SK-N-SH treated with all-trans-retinoic acid at 6 μM for 48 hours (cell line): ENCODE measurements around the gene DDX19B.

Experiments used
- ATAC-seq: fragments of 200-7000 bp; cut with Tn5 transposase; 3 replicates; pipeline ENCODE4 v1.9.1; 2020; ENCODE audit warnings: mild to moderate bottlenecking, moderate library complexity
- ARNTL ChIP-seq: fragments of 450-650 bp; formaldehyde crosslinking; IDR thresholded peaks from 2 replicates; pipeline ENCODE4 v1.5.0; 2020; ENCODE audit warnings: low read depth, mild to moderate bottlenecking, moderate library complexity, borderline replicate concordance
- BACH2 ChIP-seq: fragments of 250-450 bp; sonication (Bioruptor Pico); IDR thresholded peaks from 2 replicates; pipeline ENCODE4 v1.9.0; 2021; ENCODE audit warnings: mild to moderate bottlenecking, borderline replicate concordance
- CREB5 ChIP-seq: fragments of 250-450 bp; sonication (Bioruptor Pico); IDR thresholded peaks from 2 replicates; pipeline ENCODE4 v1.5.1; 2020; ENCODE audit warnings: low read depth, mild to moderate bottlenecking, moderate library complexity
- CSDC2 ChIP-seq: fragments of 250-450 bp; sonication (Bioruptor Pico); IDR thresholded peaks from 2 replicates; pipeline ENCODE4 v1.5.0; 2020; ENCODE audit warnings: mild to moderate bottlenecking, moderate library complexity
- CSRNP3 ChIP-seq: fragments of 250-450 bp; sonication (Bioruptor Pico); IDR thresholded peaks from 2 replicates; pipeline ENCODE4 v1.5.1; 2021; ENCODE audit warnings: mild to moderate bottlenecking, moderate library complexity
- ESRRG ChIP-seq: fragments of 250-450 bp; sonication (Bioruptor Pico); IDR thresholded peaks from 2 replicates; pipeline ENCODE4 v1.6.1; 2021; ENCODE audit warnings: mild to moderate bottlenecking
- GLIS3 ChIP-seq: fragments of 250-450 bp; sonication (Bioruptor Pico); IDR thresholded peaks from 2 replicates; pipeline ENCODE4 v1.5.0; 2020; ENCODE audit warnings: mild to moderate bottlenecking, moderate library complexity
- ISL1 ChIP-seq: fragments of 250-450 bp; sonication (Bioruptor Pico); IDR thresholded peaks from 2 replicates; pipeline ENCODE4 v2.1.2; 2022; ENCODE audit warnings: mild to moderate bottlenecking, moderate library complexity
- OSR1 ChIP-seq: fragments of 250-450 bp; sonication (Bioruptor Pico); IDR thresholded peaks from 2 replicates; pipeline ENCODE4 v1.8.0; 2022; ENCODE audit warnings: moderate library complexity, mild to moderate bottlenecking, inconsistent platforms
- POU6F1 ChIP-seq: fragments of 250-450 bp; sonication (Bioruptor Pico); IDR thresholded peaks from 2 replicates; pipeline ENCODE4 v1.8.0; 2021; ENCODE audit warnings: low read depth, mild to moderate bottlenecking, moderate library complexity, borderline replicate concordance
- PPARA ChIP-seq: fragments of 250-450 bp; sonication (Bioruptor Pico); IDR thresholded peaks from 2 replicates; pipeline ENCODE4 v1.5.0; 2020; ENCODE audit warnings: mild to moderate bottlenecking, borderline replicate concordance
- TCF4 ChIP-seq: fragments of 250-450 bp; sonication (Bioruptor Pico); IDR thresholded peaks from 2 replicates; pipeline ENCODE4 v1.8.0; 2021; ENCODE audit warnings: mild to moderate bottlenecking, moderate library complexity, borderline replicate concordance
- TOX ChIP-seq: fragments of 250-450 bp; sonication (Bioruptor Pico); IDR thresholded peaks from 2 replicates; pipeline ENCODE4 v1.8.0; 2021; ENCODE audit warnings: mild to moderate bottlenecking, moderate library complexity, borderline replicate concordance
- TSHZ2 ChIP-seq: fragments of 250-450 bp; sonication (Bioruptor Pico); IDR thresholded peaks from 2 replicates; pipeline ENCODE4 v1.5.0; 2020; ENCODE audit warnings: mild to moderate bottlenecking, moderate library complexity
- ZFP30 ChIP-seq: fragments of 450-650 bp; formaldehyde crosslinking; IDR thresholded peaks from 2 replicates; pipeline ENCODE4 v1.5.0; 2022; ENCODE audit warnings: mild to moderate bottlenecking, moderate library complexity
- ZNF70 ChIP-seq: fragments of 450-650 bp; formaldehyde crosslinking; IDR thresholded peaks from 2 replicates; pipeline ENCODE4 v1.5.0; 2020; ENCODE audit warnings: mild to moderate bottlenecking, moderate library complexity
- ZNF8 ChIP-seq: fragments of 450-650 bp; formaldehyde crosslinking; IDR thresholded peaks from 2 replicates; pipeline ENCODE4 v1.5.0; 2020; ENCODE audit warnings: mild to moderate bottlenecking, moderate library complexity

The DDX19B gene

GRCh38 chr16:70267516-70267915 lies 31.5 kb upstream of the DDX19B start:
- TF ChIP-seq TSHZ2 (CRISPR knock-in tag), result no peak
- TF ChIP-seq CSDC2 (CRISPR knock-in tag), result no peak
- TF ChIP-seq PPARA, result no peak
- no peak for TF ChIP-seq CREB5 (CRISPR knock-in tag)
- TF ChIP-seq TCF4 (CRISPR knock-in tag), result no peak
- TF ChIP-seq CSRNP3 (CRISPR knock-in tag), result no peak
- no peak for TF ChIP-seq ISL1 (CRISPR knock-in tag)
- no peak for TF ChIP-seq POU6F1 (CRISPR knock-in tag)
- TF ChIP-seq ZNF70 (CRISPR knock-in tag), result no peak
- no peak for TF ChIP-seq OSR1 (CRISPR knock-in tag)
- no peak for TF ChIP-seq ARNTL (CRISPR knock-in tag)
- no peak for TF ChIP-seq GLIS3 (CRISPR knock-in tag)
- ATAC-seq, result peak; percentile 91

- ATAC-seq, result peak; percentile 35; the same call in 2 of the 3 replicates
Observed at GRCh38 chr16:70267922-70268321, 31.1 kb upstream of the DDX19B start.

GRCh38 chr16:70269471-70269870 lies 29.5 kb upstream of the DDX19B start:
- TF ChIP-seq BACH2, result no peak
- no peak for TF ChIP-seq ISL1 (CRISPR knock-in tag)
- TF ChIP-seq ZFP30 (CRISPR knock-in tag), result no peak
- no peak for TF ChIP-seq TOX (CRISPR knock-in tag)
- no peak for TF ChIP-seq ARNTL (CRISPR knock-in tag)
- TF ChIP-seq ESRRG (CRISPR knock-in tag), result no peak
- no peak for TF ChIP-seq ZNF8 (CRISPR knock-in tag)
- ATAC-seq, result no peak

- no peak for ATAC-seq
- TF ChIP-seq TOX (CRISPR knock-in tag), result no peak
- TF ChIP-seq, all 23 proteins: peak for 0
Observed at GRCh38 chr16:70270176-70270575, 28.8 kb upstream of the DDX19B start.

- no peak for ATAC-seq
- TF ChIP-seq ISL1 (CRISPR knock-in tag), result no peak
- no peak for TF ChIP-seq TSHZ2 (CRISPR knock-in tag)
- TF ChIP-seq CSDC2 (CRISPR knock-in tag), result no peak
- TF ChIP-seq CSRNP3 (CRISPR knock-in tag), result no peak
- TF ChIP-seq BACH2, result no peak
- TF ChIP-seq POU6F1 (CRISPR knock-in tag), result no peak
- TF ChIP-seq, all 23 proteins: peak for 0
Observed at GRCh38 chr16:70271696-70272095, 27.3 kb upstream of the DDX19B start.
